Immature natural killer cell (primary cell): ENCODE measurements around the gene LNX2. TPM values are rescaled to one million over a fixed set of nuclear protein-coding genes. Genes with fewer than 3 reads are reported as not detected.

ENCODE experiments used
- DNase-seq, 3 donors: peaks; one replicate each; pipeline ENCODE4 v3.0.0; 2022; ENCODE audit warnings: mixed read lengths in 1 of 3
- H3K27ac Mint-ChIP-seq, 6 donors: one replicate each; pipeline ENCODE4 v1.8.0; 2020; ENCODE audit warnings: mixed read lengths in 6 of 6, mild to moderate bottlenecking in 5 of 6, inconsistent platforms in 4 of 6, moderate library complexity in 3 of 6
- H3K27me3 Mint-ChIP-seq, 3 donors: one replicate each; pipeline ENCODE4 v1.8.0; 2020 to 2021; ENCODE audit warnings: low read depth in 3 of 3, mild to moderate bottlenecking in 3 of 3, mixed read lengths in 3 of 3, moderate library complexity in 3 of 3, inconsistent platforms in 1 of 3
- H3K36me3 Mint-ChIP-seq, 3 donors: one replicate each; pipeline ENCODE4 v1.8.0; 2020; ENCODE audit warnings: mixed read lengths in 3 of 3, inconsistent platforms in 2 of 3, mild to moderate bottlenecking in 2 of 3
- H3K4me1 Mint-ChIP-seq, 2 donors: one replicate each; pipeline ENCODE4 v1.8.0; 2020; ENCODE audit warnings: inconsistent platforms in 2 of 2, mild to moderate bottlenecking in 2 of 2, mixed read lengths in 2 of 2, moderate library complexity in 1 of 2
- H3K4me3 Mint-ChIP-seq, 5 donors: one replicate each; pipeline ENCODE4 v1.8.0; 2020; ENCODE audit warnings: mild to moderate bottlenecking in 5 of 5, mixed read lengths in 5 of 5, inconsistent platforms in 3 of 5, moderate library complexity in 3 of 5
- H3K9me3 Mint-ChIP-seq, 6 donors: one replicate each; pipeline ENCODE4 v1.8.0; 2020; ENCODE audit warnings: mild to moderate bottlenecking in 6 of 6, mixed read lengths in 6 of 6, inconsistent platforms in 4 of 6, moderate library complexity in 3 of 6
- polyA plus RNA-seq, 3 donors: library from polyadenylated mRNA; unstranded; fragments of 300-500 nt; fragmentation: Illumina TruSeq; gene quantifications; one replicate each; pipeline ENCODE4 v1.2.3, GENCODE V29; 2021

LNX2 gene
- polyA plus RNA-seq, 3 donors from 2014 or later: 1.5 to 4.0 (median 2.8) TPM

DNA sequence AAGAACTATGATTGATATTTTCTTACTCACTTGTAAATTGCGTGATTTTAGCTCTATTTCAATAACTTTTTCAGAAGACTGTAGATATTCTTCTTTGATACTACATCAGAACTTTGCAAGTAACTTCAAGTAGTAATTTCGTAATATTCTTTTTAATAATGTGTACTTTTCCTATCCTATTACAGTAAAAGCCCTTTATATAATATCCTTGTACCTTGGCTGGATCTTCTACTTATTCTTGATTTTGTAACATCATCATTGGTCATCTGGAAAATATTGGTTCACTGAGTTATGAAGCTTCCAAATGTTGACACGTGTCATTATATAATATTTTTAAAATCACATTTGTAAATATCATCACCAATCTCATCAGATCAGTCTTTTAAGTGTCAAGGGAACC lies 33.7 kb upstream of the LNX2 start:
- H3K27me3 Mint-ChIP-seq: no peaks in the 10 kb centered on the region
- peaks cover 5 to 17% of the 10 kb centered on the region in 2 donors for H3K4me1 Mint-ChIP-seq
- H3K36me3 Mint-ChIP-seq: peaks cover 20 to 30% (median 27%) of the 10 kb centered on the region in 3 donors
- H3K4me3 Mint-ChIP-seq: no peak overlapping the region
- no peak overlapping the region for H3K27ac Mint-ChIP-seq
- H3K9me3 Mint-ChIP-seq: peaks cover 5 to 12% (median 10%) of the 10 kb centered on the region in 6 donors
- no peak for DNase-seq

DNA sequence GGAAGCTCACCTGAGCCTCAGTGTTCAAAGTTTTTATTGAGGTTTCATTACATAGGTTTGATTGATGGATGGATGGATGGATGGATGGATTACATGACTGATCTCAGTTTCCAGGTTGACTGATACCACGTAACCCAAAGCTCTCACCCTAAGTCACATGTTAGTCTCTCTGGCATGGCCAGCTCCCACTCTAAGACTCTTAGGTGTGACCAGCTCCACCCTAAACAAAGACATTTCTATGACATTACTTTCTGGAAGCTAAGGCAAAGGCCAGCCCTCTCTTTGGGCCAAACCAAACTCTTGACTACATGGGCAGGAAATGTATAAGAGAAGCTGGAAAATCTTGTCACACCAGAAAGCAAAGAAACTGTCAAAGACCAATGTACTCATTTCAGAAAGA lies 30.0 kb upstream of the LNX2 start:
- H3K36me3 Mint-ChIP-seq: peaks cover 28 to 40% (median 38%) of the 10 kb centered on the region in 3 donors
- H3K27ac Mint-ChIP-seq: no peak overlapping the region
- no peaks in the 10 kb centered on the region for H3K27me3 Mint-ChIP-seq
- H3K9me3 Mint-ChIP-seq: peaks cover 5 to 12% (median 10%) of the 10 kb centered on the region in 6 donors
- no peak for DNase-seq
- H3K4me1 Mint-ChIP-seq: peaks cover 5 to 25% of the 10 kb centered on the region in 2 donors
- no peak overlapping the region for H3K4me3 Mint-ChIP-seq

DNA sequence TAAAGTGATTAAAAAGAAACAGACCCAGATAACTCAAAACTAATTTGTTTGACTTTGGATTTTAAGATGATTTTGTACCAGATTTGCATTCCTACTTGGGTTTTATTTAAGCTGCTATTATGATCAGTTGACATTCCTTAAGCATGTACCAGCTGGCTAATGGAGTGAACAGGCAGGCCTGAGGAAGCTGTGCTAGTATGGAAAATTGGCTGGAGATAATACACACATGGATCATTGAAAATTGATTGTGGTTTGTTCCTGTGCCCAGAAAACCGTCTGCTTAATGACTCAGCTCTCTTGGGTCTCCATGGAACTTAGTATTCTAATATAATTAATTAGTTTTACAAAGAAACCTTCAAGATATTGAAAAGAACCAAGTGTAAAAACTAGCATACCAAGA lies 24.0 kb upstream of the LNX2 start:
- H3K36me3 Mint-ChIP-seq: peaks cover 11 to 16% (median 12%) of the 10 kb centered on the region in 3 donors
- DNase-seq: no peak
- H3K9me3 Mint-ChIP-seq: peaks cover 0 to under 1% (median 0%) of the 10 kb centered on the region in 6 donors
- peak overlapping the region in 1 of 6 donors; percentile 6 for H3K27ac Mint-ChIP-seq
- H3K27me3 Mint-ChIP-seq: no peaks in the 10 kb centered on the region
- peaks cover 34 to 76% of the 10 kb centered on the region in 2 donors for H3K4me1 Mint-ChIP-seq
- no peak overlapping the region for H3K4me3 Mint-ChIP-seq

DNA sequence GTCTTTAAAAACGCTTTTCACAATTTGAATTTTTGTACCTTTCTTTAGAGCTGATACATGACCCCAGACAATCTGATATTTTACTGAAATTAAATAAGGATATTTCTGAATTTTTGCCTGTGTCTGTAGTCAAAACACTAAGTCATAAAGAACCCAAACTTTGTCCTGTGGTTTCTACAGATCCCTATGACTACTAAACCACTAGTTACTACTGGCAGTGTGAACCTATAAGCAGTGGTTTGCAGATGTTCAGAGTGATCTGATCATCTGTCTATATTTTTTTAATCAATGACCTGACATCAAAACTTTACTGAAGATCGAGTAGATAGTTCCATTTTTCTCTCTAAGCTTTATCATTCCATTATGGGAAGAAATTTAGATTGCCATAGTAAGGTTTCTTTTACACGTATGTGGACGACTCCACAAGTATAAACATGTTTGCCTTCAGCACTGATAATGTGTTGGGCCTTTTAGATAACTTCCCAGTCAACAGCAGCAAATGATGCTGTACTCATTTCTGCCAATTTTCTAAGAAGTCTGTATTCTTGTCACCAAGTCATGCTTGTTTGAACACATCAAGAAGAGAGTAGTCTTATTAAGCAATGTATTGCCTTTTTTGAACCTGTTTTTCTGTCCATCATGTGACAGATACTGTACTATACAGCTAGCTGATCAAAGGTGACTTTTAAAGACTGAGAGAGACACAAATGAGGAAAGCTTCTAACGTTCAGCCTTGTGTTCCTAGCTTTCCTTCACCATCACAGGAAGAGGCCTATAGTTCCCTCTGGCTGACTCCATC lies 23.2 kb upstream of the LNX2 start:
- Mint-ChIP-seq H3K4me3 (no peak overlapping the region), H3K27ac (peak overlapping the region in 1 of 6 donors; percentile 13), H3K4me1 (peaks cover 34 to 83% of the 10 kb centered on the region in 2 donors), H3K27me3 (no peaks in the 10 kb centered on the region), H3K9me3 (no peaks in the 10 kb centered on the region), H3K36me3 (peaks cover 3 to 9% (median 4%) of the 10 kb centered on the region in 3 donors)
- DNase-seq: no peak

DNA sequence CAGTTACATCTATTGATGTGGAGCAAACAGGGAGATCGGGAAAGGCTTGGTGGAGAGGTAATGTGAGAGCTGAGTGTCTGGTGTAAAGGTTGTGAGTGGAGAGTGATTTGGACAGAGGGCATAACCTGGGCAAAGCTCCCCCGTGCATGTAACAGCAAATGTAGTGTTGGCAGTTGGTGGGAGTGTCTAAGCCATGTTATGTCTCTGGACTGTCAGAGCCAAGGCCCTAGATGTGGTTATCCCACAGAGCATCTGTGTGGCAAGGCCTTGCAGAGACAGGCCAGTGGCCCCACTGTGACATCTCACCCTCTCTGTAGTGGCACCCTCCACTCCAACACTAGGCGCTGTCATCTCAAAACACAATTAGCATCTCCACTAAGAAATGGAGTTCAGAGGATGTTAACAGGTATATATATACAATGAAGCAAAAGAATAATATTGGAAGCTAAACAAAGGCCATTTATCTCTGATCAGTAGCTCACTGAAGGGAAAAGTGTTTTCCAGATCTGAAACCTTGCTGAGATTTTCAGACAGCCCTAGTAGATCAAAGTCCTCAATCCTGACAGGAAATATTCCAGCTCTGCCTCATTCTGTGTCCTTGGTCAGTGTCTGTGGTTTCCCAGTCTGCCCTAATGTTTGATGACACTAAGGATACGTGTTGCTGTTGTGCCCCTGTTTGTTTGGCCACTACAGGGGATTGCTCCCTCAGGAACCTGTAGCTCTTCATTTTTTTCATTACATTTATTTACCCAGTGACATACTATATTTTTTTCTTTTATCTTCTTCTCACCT lies 21.6 kb upstream of the LNX2 start:
- peaks cover 0 to 4% (median 0%) of the 10 kb centered on the region in 3 donors for H3K36me3 Mint-ChIP-seq
- H3K4me1 Mint-ChIP-seq: peaks cover 44 to 96% of the 10 kb centered on the region in 2 donors
- H3K27ac Mint-ChIP-seq: peak overlapping the region in 3 of 6 donors; percentile 1 to 73 (median 31)
- peak; percentile 7 to 21 (median 12) for DNase-seq
- no peaks in the 10 kb centered on the region for H3K27me3 Mint-ChIP-seq
- H3K4me3 Mint-ChIP-seq: no peak overlapping the region
- H3K9me3 Mint-ChIP-seq: no peaks in the 10 kb centered on the region

DNA sequence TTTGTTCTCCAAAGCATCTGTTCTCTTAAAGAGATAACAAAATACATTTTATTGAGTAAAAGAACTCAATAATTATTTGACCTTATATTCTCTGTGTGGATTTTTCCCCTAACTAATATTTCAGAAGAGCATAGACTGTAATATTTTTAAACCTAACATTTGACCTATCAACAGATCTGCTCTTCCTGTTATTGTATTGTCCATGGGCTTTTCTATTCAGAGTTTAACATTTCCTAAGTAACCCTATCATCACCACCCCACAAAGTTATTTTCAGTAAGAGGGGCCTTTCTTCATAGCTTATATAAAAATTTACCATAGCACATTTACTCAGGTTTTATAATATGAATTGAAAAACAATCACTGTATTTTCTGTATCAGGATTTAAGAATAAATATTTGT lies 18.9 kb upstream of the LNX2 start:
- peaks cover 50 to 86% of the 10 kb centered on the region in 2 donors for H3K4me1 Mint-ChIP-seq
- H3K36me3 Mint-ChIP-seq: no peaks in the 10 kb centered on the region
- peaks cover 0 to 2% (median 0%) of the 10 kb centered on the region in 3 donors for H3K27me3 Mint-ChIP-seq
- DNase-seq: no peak
- peak overlapping the region in 1 of 6 donors; percentile 65 for H3K27ac Mint-ChIP-seq
- H3K4me3 Mint-ChIP-seq: no peak overlapping the region
- H3K9me3 Mint-ChIP-seq: no peaks in the 10 kb centered on the region

DNA sequence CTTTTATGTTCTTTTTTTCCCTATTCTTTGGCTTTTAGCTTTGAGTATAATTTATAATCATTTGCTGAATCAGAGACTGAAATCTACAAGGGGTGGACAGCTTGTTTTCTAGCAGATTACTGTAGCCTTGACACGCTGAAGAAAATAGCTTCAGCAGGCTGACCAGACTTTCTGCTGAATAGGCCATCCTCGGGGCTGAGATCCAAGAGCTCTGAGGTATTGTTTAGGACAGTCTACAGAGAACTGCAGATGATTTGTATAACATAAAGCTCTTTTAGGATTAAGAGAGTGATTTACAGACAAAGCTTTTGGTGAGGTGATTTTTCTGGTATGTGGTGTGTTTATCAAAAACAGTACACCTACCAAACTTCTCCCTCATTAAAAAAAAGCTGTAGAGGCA lies 18.2 kb upstream of the LNX2 start:
- no peaks in the 10 kb centered on the region for H3K36me3 Mint-ChIP-seq
- H3K4me1 Mint-ChIP-seq: peaks cover 44 to 85% of the 10 kb centered on the region in 2 donors
- H3K9me3 Mint-ChIP-seq: no peaks in the 10 kb centered on the region
- no peak overlapping the region for H3K4me3 Mint-ChIP-seq
- peaks cover 0 to 2% (median 0%) of the 10 kb centered on the region in 3 donors for H3K27me3 Mint-ChIP-seq
- H3K27ac Mint-ChIP-seq: peak overlapping the region in 2 of 6 donors; percentile 25 to 43
- no peak for DNase-seq

DNA sequence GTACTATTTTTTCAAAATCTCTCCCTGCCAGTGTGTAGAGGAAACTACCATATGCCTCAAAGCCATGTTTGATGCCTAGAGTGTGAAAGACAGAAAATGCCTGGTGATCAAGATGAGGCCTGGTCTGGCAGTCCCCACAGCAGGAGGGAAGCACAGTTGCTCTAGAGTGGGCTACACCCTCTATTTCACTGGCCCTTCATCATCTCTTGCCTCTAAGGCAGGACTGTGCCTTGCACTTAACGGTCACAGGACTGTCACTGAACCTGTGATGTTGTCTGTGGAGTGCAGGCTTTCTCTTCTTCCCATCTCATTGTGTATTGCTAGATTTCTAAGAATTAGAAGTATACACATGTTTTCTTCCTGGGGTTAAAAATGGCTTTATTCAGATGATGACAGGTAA lies 17.7 kb upstream of the LNX2 start:
- H3K9me3 Mint-ChIP-seq: no peaks in the 10 kb centered on the region
- peak overlapping the region in 3 of 6 donors; percentile 35 to 80 (median 58) for H3K27ac Mint-ChIP-seq
- DNase-seq: no peak
- H3K4me1 Mint-ChIP-seq: peaks cover 39 to 82% of the 10 kb centered on the region in 2 donors
- H3K4me3 Mint-ChIP-seq: no peak overlapping the region
- peaks cover 0 to 2% (median 0%) of the 10 kb centered on the region in 3 donors for H3K27me3 Mint-ChIP-seq
- H3K36me3 Mint-ChIP-seq: peaks cover 0 to 2% (median 0%) of the 10 kb centered on the region in 3 donors

DNA sequence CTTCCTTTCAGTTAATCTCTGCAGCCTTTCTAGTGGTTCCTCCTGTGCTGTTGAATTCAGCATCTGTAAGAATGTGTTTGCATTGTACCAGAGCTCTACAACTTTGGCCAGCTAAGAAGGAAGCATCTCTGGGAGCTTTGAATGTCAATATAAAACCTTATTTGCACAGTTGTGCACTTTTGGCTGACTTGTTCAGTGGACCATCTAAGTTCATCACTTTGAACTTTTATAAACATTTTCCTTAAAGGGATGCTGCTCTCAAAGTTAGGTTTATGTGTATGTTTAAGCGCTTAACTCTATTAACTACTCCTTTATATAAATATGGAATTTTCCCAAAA lies 16.9 kb upstream of the LNX2 start:
- Mint-ChIP-seq H3K36me3 (peaks cover 0 to 6% (median 0%) of the 10 kb centered on the region in 3 donors), H3K27ac (no peak overlapping the region), H3K4me1 (peaks cover 32 to 81% of the 10 kb centered on the region in 2 donors), H3K9me3 (no peaks in the 10 kb centered on the region), H3K4me3 (peak overlapping the region in 1 of 5 donors; percentile 27), H3K27me3 (peaks cover 0 to 2% (median 0%) of the 10 kb centered on the region in 3 donors)
- DNase-seq: no peak

DNA sequence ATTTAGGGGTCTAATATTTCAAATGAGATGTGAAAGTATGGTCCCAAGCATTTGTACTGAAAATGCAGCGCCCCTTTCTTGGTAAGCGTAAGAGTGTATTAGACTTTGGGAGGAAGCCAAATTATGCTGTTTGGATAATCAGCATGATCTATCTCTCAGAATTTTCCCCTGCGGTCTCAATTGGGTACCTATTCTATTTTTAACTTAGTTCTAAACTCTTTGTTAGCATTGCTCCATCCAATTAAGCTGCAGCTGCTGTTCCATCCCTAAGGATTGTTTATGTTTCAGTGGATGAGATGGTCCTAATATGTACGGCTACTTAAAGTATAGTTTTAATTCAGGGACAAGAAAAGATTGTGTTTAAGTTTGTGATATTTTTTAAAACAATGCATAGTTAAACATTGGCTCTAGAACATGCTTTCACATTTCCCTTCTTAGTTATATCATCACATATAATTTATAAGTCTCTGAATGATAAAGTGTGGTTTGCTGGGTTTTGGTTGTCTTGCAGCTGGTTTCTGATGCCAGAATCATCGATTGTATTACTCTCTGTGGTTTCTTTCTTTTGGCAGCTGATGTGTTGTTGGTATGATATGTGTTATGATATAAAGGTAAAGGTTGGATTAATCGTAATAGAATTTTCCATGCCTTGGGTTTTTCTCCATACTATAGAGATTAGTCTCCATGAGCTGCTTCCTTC lies 16.4 kb upstream of the LNX2 start:
- Mint-ChIP-seq H3K4me1 (peaks cover 29 to 81% of the 10 kb centered on the region in 2 donors), H3K9me3 (no peaks in the 10 kb centered on the region)
- DNase-seq: no peak

DNA sequence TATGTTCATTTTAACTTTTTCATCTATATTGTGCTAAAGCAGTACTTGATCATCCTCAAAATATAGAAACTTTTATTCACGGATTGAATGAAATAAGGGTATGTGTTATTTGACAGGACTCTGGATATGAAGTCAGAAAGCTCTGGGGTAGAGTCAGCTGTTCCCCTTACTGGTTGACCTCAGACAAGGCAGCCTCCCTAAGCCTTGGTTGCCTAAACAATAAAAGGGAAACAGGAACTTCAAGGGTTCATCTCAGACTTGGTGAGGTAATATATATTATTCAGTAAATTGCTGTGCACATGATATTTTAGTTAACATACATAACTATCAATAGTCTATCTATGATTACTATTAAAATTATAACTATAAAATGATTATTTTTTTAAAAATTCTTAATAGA lies 14.9 kb upstream of the LNX2 start:
- no peak overlapping the region for H3K27ac Mint-ChIP-seq
- no peak for DNase-seq
- no peak overlapping the region for H3K4me3 Mint-ChIP-seq
- H3K9me3 Mint-ChIP-seq: no peaks in the 10 kb centered on the region
- H3K36me3 Mint-ChIP-seq: peaks cover 0 to 6% (median 0%) of the 10 kb centered on the region in 3 donors
- H3K4me1 Mint-ChIP-seq: peaks cover 35 to 84% of the 10 kb centered on the region in 2 donors
- peaks cover 0 to 2% (median 0%) of the 10 kb centered on the region in 3 donors for H3K27me3 Mint-ChIP-seq

More for the DNA sequence above, 16.4 kb upstream of the LNX2 start:
- Mint-ChIP-seq H3K4me3 (peak overlapping the region in 1 of 5 donors; percentile 27), H3K36me3 (peaks cover 0 to 6% (median 0%) of the 10 kb centered on the region in 3 donors), H3K27ac (peak overlapping the region in 2 of 6 donors; percentile 10 to 30), H3K27me3 (peaks cover 0 to 2% (median 0%) of the 10 kb centered on the region in 3 donors)

DNA sequence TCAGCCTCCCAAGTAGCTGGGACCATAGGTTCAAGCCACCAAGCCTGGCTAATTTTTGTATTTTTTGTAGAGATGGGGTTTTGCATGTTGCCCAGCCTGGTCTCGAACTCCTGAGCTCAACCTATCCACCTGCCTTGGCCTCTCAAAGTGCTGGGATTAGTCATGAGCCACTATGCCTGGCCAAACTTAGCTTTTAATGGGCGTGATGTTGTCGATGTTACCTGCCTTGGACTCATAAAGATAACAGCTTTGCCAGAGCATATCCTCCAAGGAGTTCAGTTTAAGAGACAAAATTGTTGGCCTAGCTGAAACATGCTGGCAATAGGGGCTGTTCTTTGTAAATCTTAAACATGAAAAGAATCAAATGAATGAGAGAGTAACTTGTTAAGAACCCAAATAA lies 14.5 kb upstream of the LNX2 start:
- no peak for DNase-seq
- Mint-ChIP-seq H3K27ac (no peak overlapping the region), H3K27me3 (peaks cover 0 to 2% (median 0%) of the 10 kb centered on the region in 3 donors), H3K36me3 (peaks cover 0 to 6% (median 0%) of the 10 kb centered on the region in 3 donors), H3K9me3 (no peaks in the 10 kb centered on the region), H3K4me1 (peaks cover 33 to 82% of the 10 kb centered on the region in 2 donors), H3K4me3 (no peak overlapping the region)

DNA sequence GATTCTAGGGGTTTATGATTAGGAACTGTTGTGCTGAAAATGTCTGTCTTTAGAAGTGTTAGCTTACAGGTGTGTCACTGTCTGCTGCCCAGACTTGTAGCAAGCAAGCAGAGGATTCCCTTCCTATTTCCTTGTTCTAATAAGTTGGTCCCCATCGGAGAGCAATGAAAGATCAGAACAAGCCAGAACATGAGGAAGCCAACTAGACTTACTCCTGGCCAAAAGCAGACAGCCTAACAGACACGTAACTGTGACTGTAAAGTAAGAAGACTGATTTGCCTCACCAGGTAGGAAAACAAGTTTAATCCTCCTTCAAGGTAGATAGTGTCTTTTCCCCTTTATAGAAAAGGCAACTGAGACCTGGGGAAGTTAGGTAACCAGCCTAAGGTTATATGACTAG lies 13.9 kb upstream of the LNX2 start:
- Mint-ChIP-seq H3K4me1 (peaks cover 32 to 76% of the 10 kb centered on the region in 2 donors), H3K9me3 (no peaks in the 10 kb centered on the region), H3K36me3 (peaks cover 0 to 6% (median 0%) of the 10 kb centered on the region in 3 donors), H3K4me3 (no peak overlapping the region), H3K27ac (no peak overlapping the region), H3K27me3 (peaks cover 0 to 2% (median 0%) of the 10 kb centered on the region in 3 donors)
- no peak for DNase-seq
